Measurements from ENCODE around the gene CGN. TPM values are rescaled to one million over a fixed set of nuclear protein-coding genes. Genes with fewer than 3 reads are reported as not detected.

CGN gene
- total RNA-seq, 1 experiment from 2014 or later = 30.9 TPM

GRCh38 chr1:151479462-151479861, 31.7 kb upstream of the CGN start:
- WGBS (ENCODE audit: extremely low coverage, insufficient read length, low lambda C conversion rate) = no CpG with 5 or more reads among the region's 5 CpGs
- no peak overlapping the region for H4K91ac ChIP-seq (ENCODE audit: insufficient read length, low read depth, low read length)
- H3K79me1 ChIP-seq (ENCODE audit: insufficient read depth, low read depth, low read length, poor library complexity, severe bottlenecking) = no peaks in the 10 kb centered on the region
- no peak overlapping the region for H3T11ph ChIP-seq (ENCODE audit: low read length)
- no peak overlapping the region for H3K14ac ChIP-seq (ENCODE audit: insufficient read depth, low read length)
- no peak overlapping the region for H4K5ac ChIP-seq (ENCODE audit: insufficient read length, low read depth, low read length)
- no peaks in the 10 kb centered on the region for H3K79me2 ChIP-seq (ENCODE audit: insufficient read depth, low read length)
- no peak overlapping the region for H3K4me2 ChIP-seq (ENCODE audit: insufficient read depth, insufficient read length, low read length)
- H3K9ac ChIP-seq (ENCODE audit: extremely low read depth, insufficient read length, low read length) = no peak overlapping the region
- H3K27ac Mint-ChIP-seq = no peak overlapping the region
- H2BK120ac ChIP-seq (ENCODE audit: low read depth, low read length, poor library complexity, severe bottlenecking) = no peak overlapping the region
- H4K20me1 ChIP-seq (ENCODE audit: control insufficient read depth, insufficient read depth, insufficient read length) = no peaks in the 10 kb centered on the region
- H3K4me3 Mint-ChIP-seq = no peak overlapping the region
- no peak overlapping the region for H3K18ac ChIP-seq (ENCODE audit: insufficient read length, low read depth, low read length)
- H3K23me2 ChIP-seq (ENCODE audit: insufficient read length, low read depth, low read length, poor library complexity, severe bottlenecking) = no peaks in the 10 kb centered on the region
- H3K56ac ChIP-seq (ENCODE audit: insufficient read length, low read depth, low read length) = no peak overlapping the region
- H3K36me3 Mint-ChIP-seq (ENCODE audit: insufficient read depth in 1 of 3, low read depth in 3 of 3) = peaks cover 0 to 5% (median 0%) of the 10 kb centered on the region in 3 experiments; a peak in 2 of 7 replicates
- H3K4me1 ChIP-seq (ENCODE audit: insufficient read depth, low read length) = no peaks in the 10 kb centered on the region
- H2AFZ ChIP-seq (ENCODE audit: low read length) = no peak overlapping the region
- H3K9me3 Mint-ChIP-seq = peaks cover 4 to 6% of the 10 kb centered on the region in 2 experiments; a peak in 4 of 5 replicates
- no peaks in the 10 kb centered on the region for H3K27me3 Mint-ChIP-seq (ENCODE audit: low read depth)
- DNase-seq = no peak
- no peak overlapping the region for H2BK12ac ChIP-seq (ENCODE audit: insufficient read length, low read depth, low read length)
- H3K23ac ChIP-seq (ENCODE audit: insufficient read length, low read depth, low read length) = no peak overlapping the region
- H2AK5ac ChIP-seq (ENCODE audit: insufficient read length, low read length) = no peak overlapping the region
- no peak overlapping the region for H2BK20ac ChIP-seq (ENCODE audit: low read depth, low read length, poor library complexity, severe bottlenecking)
- H3K27ac ChIP-seq (ENCODE audit: insufficient read length, low read depth, low read length) = no peak overlapping the region
- H2BK15ac ChIP-seq (ENCODE audit: low read depth, low read length) = no peak overlapping the region
- no peak overlapping the region for H2BK5ac ChIP-seq (ENCODE audit: insufficient read length, low read length)
- H3K4me1 Mint-ChIP-seq = no peaks in the 10 kb centered on the region; a peak in 2 of 4 replicates
- no peak overlapping the region for H3K4ac ChIP-seq (ENCODE audit: low read depth, low read length)
- no peaks in the 10 kb centered on the region for H3K27me3 ChIP-seq (ENCODE audit: insufficient read depth, low read length)
- no peak overlapping the region for H4K8ac ChIP-seq (replicated peaks; ENCODE audit: insufficient read length, low read depth, low read length)
- H3K9me3 ChIP-seq (ENCODE audit: control insufficient read depth, low read depth, low read length) = no peaks in the 10 kb centered on the region
- TF ChIP-seq, protein P1, sequence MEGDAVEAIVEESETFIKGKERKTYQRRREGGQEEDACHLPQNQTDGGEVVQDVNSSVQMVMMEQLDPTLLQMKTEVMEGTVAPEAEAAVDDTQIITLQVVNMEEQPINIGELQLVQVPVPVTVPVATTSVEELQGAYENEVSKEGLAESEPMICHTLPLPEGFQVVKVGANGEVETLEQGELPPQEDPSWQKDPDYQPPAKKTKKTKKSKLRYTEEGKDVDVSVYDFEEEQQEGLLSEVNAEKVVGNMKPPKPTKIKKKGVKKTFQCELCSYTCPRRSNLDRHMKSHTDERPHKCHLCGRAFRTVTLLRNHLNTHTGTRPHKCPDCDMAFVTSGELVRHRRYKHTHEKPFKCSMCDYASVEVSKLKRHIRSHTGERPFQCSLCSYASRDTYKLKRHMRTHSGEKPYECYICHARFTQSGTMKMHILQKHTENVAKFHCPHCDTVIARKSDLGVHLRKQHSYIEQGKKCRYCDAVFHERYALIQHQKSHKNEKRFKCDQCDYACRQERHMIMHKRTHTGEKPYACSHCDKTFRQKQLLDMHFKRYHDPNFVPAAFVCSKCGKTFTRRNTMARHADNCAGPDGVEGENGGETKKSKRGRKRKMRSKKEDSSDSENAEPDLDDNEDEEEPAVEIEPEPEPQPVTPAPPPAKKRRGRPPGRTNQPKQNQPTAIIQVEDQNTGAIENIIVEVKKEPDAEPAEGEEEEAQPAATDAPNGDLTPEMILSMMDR (conservative IDR thresholded peaks at IDR 0.05) = no peak
